ENCODE results near the gene ASAP2. TPM values are rescaled to one million over a fixed set of nuclear protein-coding genes. Genes with fewer than 3 reads are reported as not detected.

The ASAP2 gene
- total RNA-seq, 1 experiment from 2014 or later: 60.3 TPM

- Histone ChIP-seq H4K20me1 (ENCODE audit: insufficient read depth) (no peaks in the 10 kb centered on the region), H3K36me3 (ENCODE audit: low read depth) (no peaks in the 10 kb centered on the region), H3K9me2 (ENCODE audit: insufficient read depth) (no peaks in the 10 kb centered on the region; the same call in 1 of the 2 replicates), H3F3A (ENCODE audit: insufficient read depth, low read depth) (peaks cover 56% of the 10 kb centered on the region), H3K4me3 (no peak overlapping the region), H3K79me2 (ENCODE audit: low read depth) (no peaks in the 10 kb centered on the region), H3K27me3 (ENCODE audit: insufficient read depth, low read depth) (no peaks in the 10 kb centered on the region), H3K4me1 (replicated peaks; ENCODE audit: insufficient read depth) (peaks cover 85% of the 10 kb centered on the region), H2AFZ (no peak overlapping the region), H3K9me3 (ENCODE audit: insufficient read depth, low read depth) (no peaks in the 10 kb centered on the region), H3K4me2 (peak overlapping the region; percentile 80), H3K27ac (peak overlapping the region; percentile 73)
- no TSS peak for BruUV-seq (replicated peaks)
- intact Hi-C loops (cut with micrococcal nuclease; ENCODE audit: unreplicated experiment): no loop called here
- TF ChIP-seq, protein P1, sequence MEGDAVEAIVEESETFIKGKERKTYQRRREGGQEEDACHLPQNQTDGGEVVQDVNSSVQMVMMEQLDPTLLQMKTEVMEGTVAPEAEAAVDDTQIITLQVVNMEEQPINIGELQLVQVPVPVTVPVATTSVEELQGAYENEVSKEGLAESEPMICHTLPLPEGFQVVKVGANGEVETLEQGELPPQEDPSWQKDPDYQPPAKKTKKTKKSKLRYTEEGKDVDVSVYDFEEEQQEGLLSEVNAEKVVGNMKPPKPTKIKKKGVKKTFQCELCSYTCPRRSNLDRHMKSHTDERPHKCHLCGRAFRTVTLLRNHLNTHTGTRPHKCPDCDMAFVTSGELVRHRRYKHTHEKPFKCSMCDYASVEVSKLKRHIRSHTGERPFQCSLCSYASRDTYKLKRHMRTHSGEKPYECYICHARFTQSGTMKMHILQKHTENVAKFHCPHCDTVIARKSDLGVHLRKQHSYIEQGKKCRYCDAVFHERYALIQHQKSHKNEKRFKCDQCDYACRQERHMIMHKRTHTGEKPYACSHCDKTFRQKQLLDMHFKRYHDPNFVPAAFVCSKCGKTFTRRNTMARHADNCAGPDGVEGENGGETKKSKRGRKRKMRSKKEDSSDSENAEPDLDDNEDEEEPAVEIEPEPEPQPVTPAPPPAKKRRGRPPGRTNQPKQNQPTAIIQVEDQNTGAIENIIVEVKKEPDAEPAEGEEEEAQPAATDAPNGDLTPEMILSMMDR (conservative IDR thresholded peaks at IDR 0.05): no peak
- TF ChIP-seq EZH2 (IDR thresholded peaks at IDR 0.05; ENCODE audit: low read depth): no peak
- ChIA-PET POLR2A (ENCODE audit: unreplicated experiment) (interaction anchor here (0.5 kb wide), 1 partner anchor 56 kb away, joined by 3 read pairs; no protein-coding TSS in a partner anchor), CTCF (no interaction called here)
- DNase-seq: peak in 1 of 2 experiments; percentile 93
Observed at GRCh38 chr2:9167718-9168657, 38.6 kb upstream of the ASAP2 start.

DNA sequence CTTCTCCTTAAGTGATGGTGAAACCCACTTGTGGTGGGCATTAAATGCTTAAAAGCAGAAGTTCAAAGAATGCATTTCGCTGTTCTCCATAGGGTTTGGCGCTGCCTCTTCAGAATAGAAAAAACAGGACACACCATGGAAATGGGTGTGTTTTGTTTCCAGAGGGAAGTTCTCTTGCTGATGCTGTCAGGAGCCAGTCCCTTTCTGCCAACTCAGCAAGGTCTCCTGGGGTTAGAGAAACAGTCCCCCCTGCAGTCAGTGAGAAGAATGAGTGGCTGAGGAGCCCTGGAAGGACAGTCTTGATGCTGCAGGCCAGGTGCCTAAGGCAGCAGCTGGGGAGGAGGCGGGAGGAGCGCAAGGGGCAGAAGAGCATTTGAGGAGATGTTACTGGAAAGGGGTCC lies 37.8 kb upstream of the ASAP2 start:
- intact Hi-C loops (cut with micrococcal nuclease; ENCODE audit: unreplicated experiment): no loop called here
- Histone ChIP-seq H3K4me2 (peak overlapping the region; percentile 80), H3K27me3 (ENCODE audit: insufficient read depth, low read depth) (no peaks in the 10 kb centered on the region), H2AFZ (no peak overlapping the region), H3K79me2 (ENCODE audit: low read depth) (no peaks in the 10 kb centered on the region), H3K9me3 (ENCODE audit: insufficient read depth, low read depth) (no peaks in the 10 kb centered on the region), H3K4me3 (no peak overlapping the region), H3K9me2 (ENCODE audit: insufficient read depth) (no peaks in the 10 kb centered on the region; the same call in 1 of the 2 replicates), H3K36me3 (ENCODE audit: low read depth) (no peaks in the 10 kb centered on the region), H3K4me1 (replicated peaks; ENCODE audit: insufficient read depth) (peaks cover 78% of the 10 kb centered on the region), H4K20me1 (ENCODE audit: insufficient read depth) (no peaks in the 10 kb centered on the region), H3K27ac (peak overlapping the region; percentile 73), H3F3A (ENCODE audit: insufficient read depth, low read depth) (peaks cover 49% of the 10 kb centered on the region)
- POLR2A ChIA-PET (ENCODE audit: unreplicated experiment): no interaction called here
- BruUV-seq (replicated peaks): no TSS peak
- no peak for TF ChIP-seq EZH2 (IDR thresholded peaks at IDR 0.05; ENCODE audit: low read depth)
- TF ChIP-seq, protein P1 (conservative IDR thresholded peaks at IDR 0.05): no peak
- no peak for DNase-seq
- CTCF ChIA-PET: no interaction called here

- Histone ChIP-seq H3K4me2 (peak overlapping the region; percentile 80), H3K36me3 (ENCODE audit: low read depth) (no peaks in the 10 kb centered on the region), H3K9me3 (ENCODE audit: insufficient read depth, low read depth) (no peaks in the 10 kb centered on the region), H3K79me2 (ENCODE audit: low read depth) (no peaks in the 10 kb centered on the region), H4K20me1 (ENCODE audit: insufficient read depth) (no peaks in the 10 kb centered on the region), H3K4me1 (replicated peaks; ENCODE audit: insufficient read depth) (peaks cover 80% of the 10 kb centered on the region), H3K27ac (peak overlapping the region; percentile 73), H3K4me3 (no peak overlapping the region), H2AFZ (no peak overlapping the region), H3F3A (ENCODE audit: insufficient read depth, low read depth) (peaks cover 55% of the 10 kb centered on the region), H3K27me3 (ENCODE audit: insufficient read depth, low read depth) (no peaks in the 10 kb centered on the region), H3K9me2 (ENCODE audit: insufficient read depth) (no peaks in the 10 kb centered on the region; the same call in 1 of the 2 replicates)
- DNase-seq: peak in 1 of 2 experiments; percentile 52
- no TSS peak for BruUV-seq (replicated peaks)
- CTCF ChIA-PET: no interaction called here
- POLR2A ChIA-PET (ENCODE audit: unreplicated experiment): no interaction called here
- intact Hi-C loops (cut with micrococcal nuclease; ENCODE audit: unreplicated experiment): loop anchor here (1.0 to 10.0 kb wide), 4 partner anchors 9 to 165 kb away; partner anchors contain the start of gene ASAP2
- TF ChIP-seq EZH2 (IDR thresholded peaks at IDR 0.05; ENCODE audit: low read depth): no peak
- TF ChIP-seq, protein P1 (conservative IDR thresholded peaks at IDR 0.05): no peak
Observed at GRCh38 chr2:9169349-9170107, 37.1 kb upstream of the ASAP2 start.

Measured in PC-9 (cell line).